Liver (tissue), 9 donors: ENCODE data around the gene CHMP1B. TPM values are rescaled to one million over a fixed set of nuclear protein-coding genes. Genes with fewer than 3 reads are reported as not detected.
"Not testable (repeated sequence)": the region's sequence is repeated elsewhere in the genome, so short reads cannot be mapped to it uniquely, and the experiment has no call there.

Experiments used
- DNase-seq: peaks from one replicate; pipeline ENCODE4 v3.0.0-alpha.2; 2017; ENCODE audit warnings: low spot score
- H3K27ac ChIP-seq, 2 donors: one replicate each; pipeline ENCODE4 v1.7.0; 2013; ENCODE audit warnings: inconsistent platforms in 2 of 2, low read length in 2 of 2, control low read depth in 1 of 2, low read depth in 1 of 2, mild to moderate bottlenecking in 1 of 2
- H3K27me3 ChIP-seq, 4 donors: one replicate each; pipeline versions ENCODE4 v1.6.1 to v1.7.0; 2013; ENCODE audit warnings: low read length in 3 of 4, inconsistent platforms in 1 of 4, mild to moderate bottlenecking in 1 of 4, moderate library complexity in 1 of 4; ENCODE audit not compliant: control insufficient read depth in 4 of 4, insufficient read depth in 4 of 4
- H3K36me3 ChIP-seq, 4 donors: one replicate each; pipeline versions ENCODE4 v1.6.1 to v1.7.0; 2013; ENCODE audit warnings: low read length in 3 of 4, mild to moderate bottlenecking in 3 of 4, low read depth in 1 of 4, moderate library complexity in 1 of 4; ENCODE audit not compliant: control insufficient read depth in 4 of 4, insufficient read depth in 3 of 4
- H3K4me1 ChIP-seq, 4 donors: one replicate each; pipeline versions ENCODE4 v1.6.1 to v1.7.0; 2013; ENCODE audit warnings: low read length in 3 of 4, mild to moderate bottlenecking in 3 of 4, moderate library complexity in 1 of 4; ENCODE audit not compliant: control insufficient read depth in 4 of 4, insufficient read depth in 4 of 4
- H3K4me3 ChIP-seq, 3 donors: one replicate each; pipeline versions ENCODE4 v1.6.1 to v1.7.0; 2013; ENCODE audit warnings: low read length in 3 of 3, control low read depth in 1 of 3, low read depth in 1 of 3, mild to moderate bottlenecking in 1 of 3
- H3K9ac ChIP-seq, 2 donors: one replicate each; pipeline ENCODE4 v1.7.0; 2013; ENCODE audit warnings: low read length in 2 of 2, mild to moderate bottlenecking in 2 of 2, moderate library complexity in 2 of 2, control low read depth in 1 of 2, low read depth in 1 of 2
- H3K9me3 ChIP-seq, 4 donors: one replicate each; pipeline versions ENCODE4 v1.6.1 to v1.7.0; 2013; ENCODE audit warnings: low read length in 3 of 4; ENCODE audit not compliant: control insufficient read depth in 4 of 4
- ATF3 ChIP-seq: IDR thresholded peaks from 2 replicates; pipeline ENCODE4 v1.6.1; 2016; ENCODE audit warnings: antibody characterized with exemption
- CTCF ChIP-seq: fragments of 150-350 bp; IDR thresholded peaks from 2 replicates; pipeline ENCODE4 v1.5.1; 2017; ENCODE audit warnings: improper control_type of control experiment, low read depth, low read length; ENCODE audit not compliant: missing input control
- EGR1 ChIP-seq, 2 donors: IDR thresholded peaks; 2 replicates each; pipeline ENCODE4 v1.6.1; 2016 to 2018; ENCODE audit warnings: antibody characterized with exemption in 2 of 2, low read depth in 2 of 2
- FOXA1 ChIP-seq: IDR thresholded peaks from 2 replicates; pipeline ENCODE4 v1.6.1; 2016; ENCODE audit warnings: antibody characterized with exemption
- FOXA2 ChIP-seq: IDR thresholded peaks from 2 replicates; pipeline ENCODE4 v1.6.1; 2016; ENCODE audit warnings: antibody characterized with exemption
- GABPA ChIP-seq, 2 donors: IDR thresholded peaks in 1 of 2; conservative IDR thresholded peaks in 1 of 2; 2 replicates each; pipeline ENCODE4 v1.6.1; 2016; ENCODE audit warnings: antibody characterized with exemption in 2 of 2, mild to moderate bottlenecking in 1 of 2, moderate library complexity in 1 of 2
- HNF4A ChIP-seq, 2 donors: conservative IDR thresholded peaks; 2 replicates each; pipeline ENCODE4 v1.6.1; 2016; ENCODE audit warnings: antibody characterized with exemption in 2 of 2, mild to moderate bottlenecking in 2 of 2
- HNF4G ChIP-seq: IDR thresholded peaks from 2 replicates; pipeline ENCODE4 v1.6.1; 2016; ENCODE audit warnings: antibody characterized with exemption
- JUND ChIP-seq, 2 donors: IDR thresholded peaks; 2 replicates each; pipeline ENCODE4 v1.6.1; 2016; ENCODE audit warnings: antibody characterized with exemption in 2 of 2
- MAX ChIP-seq: IDR thresholded peaks from 2 replicates; pipeline ENCODE4 v1.6.1; 2016; ENCODE audit warnings: antibody characterized with exemption
- NR2F2 ChIP-seq: IDR thresholded peaks from 2 replicates; pipeline ENCODE4 v1.6.1; 2016; ENCODE audit warnings: antibody characterized with exemption
- RAD21 ChIP-seq, 2 donors: IDR thresholded peaks; 2 replicates each; pipeline ENCODE4 v1.6.1; 2016; ENCODE audit warnings: antibody characterized with exemption in 2 of 2, mild to moderate bottlenecking in 2 of 2
- RXRA ChIP-seq, 2 donors: IDR thresholded peaks; 2 replicates each; pipeline ENCODE4 v1.6.1; 2017 to 2018; ENCODE audit warnings: antibody characterized with exemption in 2 of 2, mild to moderate bottlenecking in 1 of 2
- SP1 ChIP-seq: IDR thresholded peaks from 2 replicates; pipeline ENCODE4 v1.6.1; 2018; ENCODE audit warnings: antibody characterized with exemption, mild to moderate bottlenecking
- TAF1 ChIP-seq: conservative IDR thresholded peaks from 2 replicates; pipeline ENCODE4 v1.6.1; 2016; ENCODE audit warnings: antibody characterized with exemption, mild to moderate bottlenecking
- YY1 ChIP-seq: IDR thresholded peaks from 2 replicates; pipeline ENCODE4 v1.6.1; 2016; ENCODE audit warnings: antibody characterized with exemption, mild to moderate bottlenecking
- ZBTB33 ChIP-seq: IDR thresholded peaks from 2 replicates; pipeline ENCODE4 v1.6.1; 2016; ENCODE audit warnings: antibody characterized with exemption
- whole genome bisulfite sequencing: extraction: QIAGEN DNeasy Blood & Tissue Kit; methylation state at CpG from one replicate; pipeline ENCODE4 v1.1.7; 2013; 5-methylcytosine and 5-hydroxymethylcytosine counted together
- polyA plus RNA-seq, 2 donors: library from polyadenylated mRNA; stranded (reverse) in 1 of 2; unstranded in 1 of 2; fragments of 200-250 nt in 1 of 2; fragments of >200 nt in 1 of 2; fragmentation: Nextera tagmentation in 1 of 2; extraction: Ambion mirVana in 1 of 2; gene quantifications; one replicate each; pipeline versions ENCODE4 v1.2.1 to v1.2.3, GENCODE V29; 2013 to 2015
- total RNA-seq, 2 donors: library from RNA; depleted of rRNA; stranded (reverse); fragments of >200 nt; gene quantifications; one replicate each; pipeline ENCODE4 v1.2.3, GENCODE V29; 2014
- TF ChIP-seq, protein P1 (sequence below): IDR thresholded peaks from 2 replicates; pipeline ENCODE4 v1.6.1; 2016; ENCODE audit warnings: antibody characterized with exemption, mild to moderate bottlenecking
- donor health status: healthy.
- donor health status: healthy.
- donor health status: healthy.
- donor health status: healthy.
- donor health status: healthy.

The CHMP1B gene
- total and polyA plus RNA-seq, 4 donors = 13.6 to 23.6 (median 19.1) TPM

DNA sequence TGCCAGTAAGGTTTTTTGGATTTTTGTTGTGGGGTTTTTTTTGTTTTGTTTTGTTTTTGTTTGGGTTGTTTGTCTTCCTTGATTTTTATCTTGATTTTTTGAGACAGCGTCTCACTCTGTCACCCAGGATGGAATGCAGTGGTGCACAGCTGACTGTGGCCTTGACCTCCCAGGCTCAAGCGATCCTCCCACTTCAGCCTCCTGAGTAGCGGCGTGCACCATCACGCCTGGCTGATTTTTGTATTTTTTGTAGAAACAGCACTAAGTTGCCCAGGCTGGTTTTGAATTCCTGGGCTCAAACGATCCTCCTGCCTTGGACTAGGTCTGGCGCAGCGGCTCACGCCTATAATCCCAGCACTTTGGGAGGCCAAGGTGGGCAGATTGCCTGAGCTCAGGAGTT is 40.5 kb downstream of the CHMP1B start:
- Histone ChIP-seq H3K27ac (no peak overlapping the region), H3K9ac (no peak overlapping the region), H3K4me1 (peaks cover 0 to 5% (median 0%) of the 10 kb centered on the region in 4 donors), H3K9me3 (no peaks in the 10 kb centered on the region), H3K36me3 (peaks cover 7 to 45% (median 39%) of the 10 kb centered on the region in 4 donors), H3K27me3 (no peaks in the 10 kb centered on the region), H3K4me3 (no peak overlapping the region)
- 95% methylated on average over 9 of the region's 9 CpGs for WGBS
- no peak for TF ChIP-seq GABPA (IDR thresholded peaks at IDR 0.05 in 1 of 2, conservative IDR thresholded peaks at IDR 0.05 in 1 of 2)
- no peak for TF ChIP-seq HNF4A (conservative IDR thresholded peaks at IDR 0.05)
- TF ChIP-seq YY1 = no peak
- DNase-seq = no peak

DNA sequence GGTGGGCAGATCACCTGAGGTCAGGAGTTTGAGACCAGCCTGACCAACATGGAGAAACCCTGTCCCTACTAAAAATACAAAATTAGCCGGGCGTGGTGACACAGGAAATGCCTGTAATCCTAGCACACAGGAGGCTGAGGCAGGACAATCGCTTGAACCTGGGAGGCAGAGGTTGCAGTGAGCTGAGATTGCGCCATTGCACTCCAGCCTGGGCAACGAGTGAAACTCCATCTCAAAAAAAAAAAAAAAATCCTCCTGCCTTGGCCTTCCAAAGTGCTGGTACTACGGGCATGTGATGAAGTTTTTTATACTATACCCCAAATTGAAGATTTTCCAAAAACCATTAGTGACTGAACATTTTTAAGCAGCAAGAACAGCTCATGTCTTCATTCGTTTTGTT is 41.2 kb downstream of the CHMP1B start:
- not testable (repeated sequence) for H3K9ac ChIP-seq, H3K9me3 ChIP-seq, H3K27ac ChIP-seq, H3K27me3 ChIP-seq, H3K4me3 ChIP-seq, H3K4me1 ChIP-seq, DNase-seq
- WGBS = 78% methylated on average over 7 of the region's 7 CpGs
- H3K36me3 ChIP-seq = peaks cover 6 to 40% (median 35%) of the 10 kb centered on the region in 4 donors

DNA sequence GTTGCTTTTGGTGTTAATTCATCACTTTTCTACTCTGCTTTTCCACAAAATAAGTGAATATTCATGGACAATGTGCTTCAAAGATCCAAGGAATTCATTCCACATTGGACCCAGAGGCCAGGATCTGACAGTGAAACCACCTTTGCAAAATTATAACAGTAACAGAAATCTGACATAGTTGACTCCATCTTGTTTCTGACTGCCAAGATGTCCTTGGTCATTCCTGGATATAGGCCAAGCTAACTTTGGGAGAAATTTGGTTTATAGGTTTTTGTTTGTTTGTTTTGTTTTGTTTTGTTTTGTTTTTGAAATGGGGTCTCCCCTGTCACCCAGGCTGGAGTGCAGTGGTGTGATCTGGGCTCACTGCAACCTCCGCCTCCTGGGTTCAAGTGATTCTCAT is 46.6 kb downstream of the CHMP1B start:
- H3K9ac ChIP-seq = no peak overlapping the region
- no peak overlapping the region for H3K4me3 ChIP-seq
- no peaks in the 10 kb centered on the region for H3K9me3 ChIP-seq
- H3K4me1 ChIP-seq = peaks cover 0 to 5% (median 0%) of the 10 kb centered on the region in 4 donors
- H3K27ac ChIP-seq = no peak overlapping the region
- H3K36me3 ChIP-seq = peaks cover 13 to 23% (median 19%) of the 10 kb centered on the region in 4 donors
- no peak for DNase-seq
- whole genome bisulfite sequencing = 100% methylated on average over 1 of the region's 1 CpG
- no peak for TF ChIP-seq RXRA (IDR thresholded peaks at IDR 0.05)
- H3K27me3 ChIP-seq = no peaks in the 10 kb centered on the region

DNA sequence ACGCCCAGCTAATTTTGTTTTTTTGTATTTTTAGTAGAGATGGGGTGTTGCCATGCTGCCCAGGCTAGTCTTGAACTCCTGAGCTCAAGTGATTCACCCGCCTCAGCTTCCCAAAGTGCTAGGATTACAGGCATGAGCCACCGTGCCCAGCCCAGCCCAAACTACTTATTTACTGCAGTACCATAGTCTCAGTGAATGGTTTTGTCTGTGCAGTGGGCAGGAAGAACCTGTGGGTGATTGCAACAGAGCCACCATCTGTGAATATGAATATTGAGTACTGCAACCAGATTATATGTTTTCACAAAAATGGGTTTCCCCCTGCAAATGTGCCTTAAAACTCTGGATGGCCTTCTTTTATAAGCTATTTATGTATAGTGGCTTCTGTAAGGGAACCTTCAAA is 47.9 kb downstream of the CHMP1B start:
- Histone ChIP-seq H3K36me3 (peaks cover 11 to 24% (median 18%) of the 10 kb centered on the region in 4 donors), H3K9ac (no peak overlapping the region), H3K27me3 (no peaks in the 10 kb centered on the region), H3K9me3 (no peaks in the 10 kb centered on the region), H3K27ac (no peak overlapping the region), H3K4me3 (no peak overlapping the region), H3K4me1 (no peaks in the 10 kb centered on the region)
- DNase-seq = no peak
- WGBS = 93% methylated on average over 3 of the region's 3 CpGs
- TF ChIP-seq JUND (IDR thresholded peaks at IDR 0.05) (no peak), MAX (no peak), HNF4A (conservative IDR thresholded peaks at IDR 0.05) (no peak), SP1 (no peak), RAD21 (IDR thresholded peaks at IDR 0.05) (no peak), RXRA (IDR thresholded peaks at IDR 0.05) (no peak), TAF1 (no peak), HNF4G (no peak), YY1 (no peak), NR2F2 (no peak), ATF3 (no peak), FOXA2 (no peak), EGR1 (IDR thresholded peaks at IDR 0.05; ENCODE audit: low read depth in 2 of 2) (no peak), CTCF (no peak), ZBTB33 (no peak), FOXA1 (no peak)
- TF ChIP-seq, protein P1, sequence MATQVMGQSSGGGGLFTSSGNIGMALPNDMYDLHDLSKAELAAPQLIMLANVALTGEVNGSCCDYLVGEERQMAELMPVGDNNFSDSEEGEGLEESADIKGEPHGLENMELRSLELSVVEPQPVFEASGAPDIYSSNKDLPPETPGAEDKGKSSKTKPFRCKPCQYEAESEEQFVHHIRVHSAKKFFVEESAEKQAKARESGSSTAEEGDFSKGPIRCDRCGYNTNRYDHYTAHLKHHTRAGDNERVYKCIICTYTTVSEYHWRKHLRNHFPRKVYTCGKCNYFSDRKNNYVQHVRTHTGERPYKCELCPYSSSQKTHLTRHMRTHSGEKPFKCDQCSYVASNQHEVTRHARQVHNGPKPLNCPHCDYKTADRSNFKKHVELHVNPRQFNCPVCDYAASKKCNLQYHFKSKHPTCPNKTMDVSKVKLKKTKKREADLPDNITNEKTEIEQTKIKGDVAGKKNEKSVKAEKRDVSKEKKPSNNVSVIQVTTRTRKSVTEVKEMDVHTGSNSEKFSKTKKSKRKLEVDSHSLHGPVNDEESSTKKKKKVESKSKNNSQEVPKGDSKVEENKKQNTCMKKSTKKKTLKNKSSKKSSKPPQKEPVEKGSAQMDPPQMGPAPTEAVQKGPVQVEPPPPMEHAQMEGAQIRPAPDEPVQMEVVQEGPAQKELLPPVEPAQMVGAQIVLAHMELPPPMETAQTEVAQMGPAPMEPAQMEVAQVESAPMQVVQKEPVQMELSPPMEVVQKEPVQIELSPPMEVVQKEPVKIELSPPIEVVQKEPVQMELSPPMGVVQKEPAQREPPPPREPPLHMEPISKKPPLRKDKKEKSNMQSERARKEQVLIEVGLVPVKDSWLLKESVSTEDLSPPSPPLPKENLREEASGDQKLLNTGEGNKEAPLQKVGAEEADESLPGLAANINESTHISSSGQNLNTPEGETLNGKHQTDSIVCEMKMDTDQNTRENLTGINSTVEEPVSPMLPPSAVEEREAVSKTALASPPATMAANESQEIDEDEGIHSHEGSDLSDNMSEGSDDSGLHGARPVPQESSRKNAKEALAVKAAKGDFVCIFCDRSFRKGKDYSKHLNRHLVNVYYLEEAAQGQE = no peak
